Activated gamma-delta T cell treated with anti-CD3 and anti-CD28 coated beads, Interleukin-2, amount 50 U/mL, for 16 hours (primary cell): ENCODE data around the gene GPR107.

ENCODE experiments used
- DNase-seq: peaks from one replicate; pipeline ENCODE4 v3.0.0-alpha.2; 2020; ENCODE audit warnings: low read depth

Gene GPR107

GRCh38 chr9:130110596-130111021 lies 56.9 kb downstream of the GPR107 start:
- DNase-seq: no peak

GRCh38 chr9:130111786-130112537 lies 58.3 kb downstream of the GPR107 start:
- DNase-seq: no peak

GRCh38 chr9:130112538-130113151 lies 58.9 kb downstream of the GPR107 start:
- no peak for DNase-seq

- no peak for DNase-seq
Measured at GRCh38 chr9:130114741-130115140, 61.0 kb downstream of the GPR107 start.

- no peak for DNase-seq
Measured at GRCh38 chr9:130116346-130116745, 62.6 kb downstream of the GPR107 start.

- DNase-seq: no peak
Measured at GRCh38 chr9:130117376-130117775, 63.7 kb downstream of the GPR107 start.

GRCh38 chr9:130117816-130118632 lies 64.3 kb downstream of the GPR107 start:
- no peak for DNase-seq

GRCh38 chr9:130118841-130119518 lies 65.3 kb downstream of the GPR107 start:
- DNase-seq: no peak

GRCh38 chr9:130119519-130120298 lies 66.0 kb downstream of the GPR107 start:
- DNase-seq: no peak

GRCh38 chr9:130120299-130120587 lies 66.5 kb downstream of the GPR107 start:
- DNase-seq: no peak

GRCh38 chr9:130120832-130121231 lies 67.1 kb downstream of the GPR107 start:
- DNase-seq: no peak

GRCh38 chr9:130122456-130122855 lies 68.8 kb downstream of the GPR107 start:
- no peak for DNase-seq

- DNase-seq: no peak
Measured at GRCh38 chr9:130124085-130124860, 70.6 kb downstream of the GPR107 start.

- DNase-seq: no peak
Measured at GRCh38 chr9:130126721-130127433, 73.2 kb downstream of the GPR107 start.

GRCh38 chr9:130128251-130128650 lies 74.5 kb downstream of the GPR107 start:
- peak; percentile 63 for DNase-seq

- peak; percentile 30 for DNase-seq
Measured at GRCh38 chr9:130128733-130129431, 75.2 kb downstream of the GPR107 start.

GRCh38 chr9:130129432-130130061 lies 75.8 kb downstream of the GPR107 start:
- DNase-seq: no peak

- DNase-seq: no peak
Measured at GRCh38 chr9:130132746-130133145, 79.0 kb downstream of the GPR107 start.

- DNase-seq: no peak
Measured at GRCh38 chr9:130137081-130137640, 83.5 kb downstream of the GPR107 start.
